Testis (tissue), 3 donors: ENCODE data around the gene LAMA1. TPM values are rescaled to one million over a fixed set of nuclear protein-coding genes. Genes with fewer than 3 reads are reported as not detected.

ENCODE experiments used
- DNase-seq: peaks from one replicate; pipeline ENCODE4 v3.0.0-alpha.2; 2019
- H3K27ac ChIP-seq, 2 donors: fragments of 200-600 bp; sonication (generic); one replicate each; pipeline ENCODE4 v1.5.1; 2019
- H3K27me3 ChIP-seq: fragments of 200-600 bp; sonication (generic); one replicate; pipeline ENCODE4 v1.5.1; 2019
- H3K36me3 ChIP-seq: fragments of 200-600 bp; sonication (generic); one replicate; pipeline ENCODE4 v1.5.1; 2017; ENCODE audit warnings: low read depth; ENCODE audit errors: missing control alignments
- H3K4me1 ChIP-seq: fragments of 200-600 bp; sonication (generic); one replicate; pipeline ENCODE4 v1.5.1; 2019
- H3K4me3 ChIP-seq, 2 donors: fragments of 200-600 bp; sonication (generic); one replicate each; pipeline ENCODE4 v1.5.1; 2017 to 2019
- H3K9me3 ChIP-seq: fragments of 200-600 bp; sonication (generic); one replicate; pipeline ENCODE4 v1.5.1; 2017
- CTCF ChIP-seq, 3 experiments: fragments of 450-650 bp in 2 of 3; fragments of 200-600 bp in 1 of 3; sonication (generic) in 1 of 3; IDR thresholded peaks; one replicate each; pipeline ENCODE4 v1.5.1; 2016 to 2019; ENCODE audit warnings: antibody characterized with exemption in 3 of 3, mild to moderate bottlenecking in 2 of 3, moderate library complexity in 1 of 3
- POLR2A ChIP-seq: fragments of 450-650 bp; IDR thresholded peaks from one replicate; pipeline ENCODE4 v1.6.1; 2017; ENCODE audit warnings: antibody characterized with exemption, mild to moderate bottlenecking, moderate library complexity
- WGBS, 2 donors: methylation state at CpG; one replicate each; pipeline ENCODE4 v1.1.5; 2018; 5-methylcytosine and 5-hydroxymethylcytosine counted together
- intact Hi-C: fragments of 100-400 bp; cut with DNase I; formaldehyde crosslinking; loops from one replicate; pipeline ENCODE4 v1.15.1; 2023; ENCODE audit warnings: low total_unique reads
- polyA plus RNA-seq: library from polyadenylated mRNA; stranded (reverse); fragments of 350-450 nt; fragmentation: Illumina TruSeq; extraction: RNeasy Lipid Tissue Mini Kit (QIAGEN cat#74804); gene quantifications from one replicate; pipeline ENCODE4 v1.2.3, GENCODE V29; 2014; ENCODE audit warnings: low read depth, low replicate concordance; ENCODE audit not compliant: insufficient read depth
- total RNA-seq, 2 donors: library from RNA; depleted of rRNA; stranded (reverse); fragments of >200 nt; gene quantifications; one replicate each; pipeline ENCODE4 v1.2.3, GENCODE V29; 2016

LAMA1 gene
- total and polyA plus RNA-seq, 3 donors from 2014 or later: 35.7 to 146 (median 141) TPM

- Histone ChIP-seq H3K27me3 (no peaks in the 10 kb centered on the region), H3K4me1 (peaks cover 16% of the 10 kb centered on the region), H3K27ac (peak overlapping the region in 1 of 2 donors; percentile 39), H3K36me3 (no peaks in the 10 kb centered on the region), H3K9me3 (no peaks in the 10 kb centered on the region), H3K4me3 (no peak overlapping the region)
- WGBS, 2 donors: 66 to 77% methylated on average over 3 of the region's 3 CpGs
- intact Hi-C loops: no loop called here
- DNase-seq: no peak
- TF ChIP-seq CTCF (IDR thresholded peaks at IDR 0.05): no peak
- no peak for TF ChIP-seq POLR2A
These were observed 4.7 kb downstream of the LAMA1 start for GRCh38 chr18:7112936-7113335.

GRCh38 chr18:7111134-7111533 is 6.5 kb downstream of the LAMA1 start:
- H3K27me3 ChIP-seq: no peaks in the 10 kb centered on the region
- H3K9me3 ChIP-seq: no peaks in the 10 kb centered on the region
- H3K36me3 ChIP-seq: no peaks in the 10 kb centered on the region
- intact Hi-C loops: no loop called here
- WGBS, 2 donors: 67 to 71% methylated on average over 2 of the region's 2 CpGs
- DNase-seq: no peak
- no peak overlapping the region for H3K4me3 ChIP-seq
- TF ChIP-seq POLR2A (no peak), CTCF (IDR thresholded peaks at IDR 0.05) (no peak)
- peaks cover 16% of the 10 kb centered on the region for H3K4me1 ChIP-seq
- H3K27ac ChIP-seq: peak overlapping the region; percentile 31 to 33

GRCh38 chr18:7105943-7106342 is 11.7 kb downstream of the LAMA1 start:
- Histone ChIP-seq H3K36me3 (no peaks in the 10 kb centered on the region), H3K4me1 (peaks cover 9% of the 10 kb centered on the region), H3K27ac (no peak overlapping the region), H3K27me3 (no peaks in the 10 kb centered on the region), H3K4me3 (no peak overlapping the region), H3K9me3 (no peaks in the 10 kb centered on the region)
- WGBS, 2 donors: 74 to 76% methylated on average over 5 of the region's 5 CpGs
- TF ChIP-seq POLR2A: no peak
- TF ChIP-seq CTCF (IDR thresholded peaks at IDR 0.05): no peak
- DNase-seq: no peak
- intact Hi-C loops: no loop called here

- Histone ChIP-seq H3K27me3 (no peaks in the 10 kb centered on the region), H3K9me3 (no peaks in the 10 kb centered on the region), H3K4me1 (peaks cover 4% of the 10 kb centered on the region), H3K36me3 (no peaks in the 10 kb centered on the region), H3K27ac (no peak overlapping the region), H3K4me3 (no peak overlapping the region)
- intact Hi-C loops: no loop called here
- no peak for TF ChIP-seq CTCF (IDR thresholded peaks at IDR 0.05)
- no peak for TF ChIP-seq POLR2A
- no peak for DNase-seq
- WGBS, 2 donors: 93 to 97% methylated on average over 7 of the region's 7 CpGs
These were observed 12.3 kb downstream of the LAMA1 start for GRCh38 chr18:7105268-7105667.

GRCh38 chr18:7104649-7105048 is 12.9 kb downstream of the LAMA1 start:
- H3K27me3 ChIP-seq: no peaks in the 10 kb centered on the region
- no peak for DNase-seq
- 77 to 79% methylated on average over 4 of the region's 4 CpGs for WGBS, 2 donors
- TF ChIP-seq POLR2A (no peak), CTCF (IDR thresholded peaks at IDR 0.05) (no peak)
- intact Hi-C loops: no loop called here
- no peaks in the 10 kb centered on the region for H3K4me1 ChIP-seq
- H3K27ac ChIP-seq: no peak overlapping the region
- H3K9me3 ChIP-seq: no peaks in the 10 kb centered on the region
- H3K4me3 ChIP-seq: no peak overlapping the region
- no peaks in the 10 kb centered on the region for H3K36me3 ChIP-seq
